HepG2 (cell line): ENCODE data around the gene BRIP1. TPM values are rescaled to one million over a fixed set of nuclear protein-coding genes. Genes with fewer than 3 reads are reported as not detected.
"Not testable (repeated sequence)": the region's sequence is repeated elsewhere in the genome, so short reads cannot be mapped to it uniquely, and the experiment has no call there.

Source experiments
- ATAC-seq: fragments of 200-7000 bp; cut with Tn5 transposase; 3 replicates; pipeline ENCODE4 v1.9.1; 2020; ENCODE audit warnings: mild to moderate bottlenecking, moderate library complexity
- BruUV-seq: library from RNA; stranded (reverse); fragments of 400-500 nt; replicated peaks from 2 replicates; lab custom pipeline; 2021; lab: Mats Ljungman, UMichigan
- CTCF ChIA-PET: fragments of 300-600 bp; formaldehyde crosslinking; extraction: SDS; loops from one replicate; lab custom pipeline; 2021; ENCODE audit warnings: low total read pairs, inconsistent platforms, low intra/inter-chr PET ratio; lab: Yijun Ruan, JAX
- POLR2A ChIA-PET: fragments of 350-600 bp; sonication (Branson Sonifier 250); formaldehyde crosslinking; loops from one replicate; lab custom pipeline; 2020; ENCODE audit warnings: antibody characterized with exemption, inconsistent platforms; lab: Yijun Ruan, JAX
- DNase-seq: peaks from one replicate; pipeline ENCODE4 v3.0.0-alpha.2; 2015; ENCODE audit warnings: low spot score
- FAIRE-seq: peaks from 3 replicates; lab custom pipeline; 2011; peaks lifted over from hg19 to GRCh38; lab: Jason Lieb, UNC
- H2AFZ ChIP-seq: one replicate; pipeline ENCODE4 v1.6.1; 2011; ENCODE audit warnings: low read length, inconsistent platforms
- H3K27ac ChIP-seq: fragments of 300-600 bp; 3 replicates; pipeline ENCODE4 v1.8.0; 2011; ENCODE audit warnings: mixed run types, mild to moderate bottlenecking, mixed read lengths, low read length, inconsistent platforms; ENCODE audit not compliant: insufficient read depth; ENCODE audit errors: extremely low read length
- H3K27me3 ChIP-seq, 2 experiments: fragments of 200-600 bp in 1 of 2; 2 replicates in 1 of 2; 3 replicates in 1 of 2; pipeline versions ENCODE4 v1.6.0 to v1.8.0; 2011; ENCODE audit warnings: low read length in 2 of 2, mild to moderate bottlenecking in 2 of 2, moderate library complexity in 2 of 2, inconsistent platforms in 1 of 2; ENCODE audit not compliant: insufficient read depth in 2 of 2, control insufficient read depth in 1 of 2
- H3K36me3 ChIP-seq, 2 experiments: fragments of 200-600 bp in 1 of 2; replicated peaks in 1 of 2; 2 replicates in 1 of 2; 3 replicates in 1 of 2; pipeline versions ENCODE4 v1.5.1 to v1.8.0; 2011; ENCODE audit warnings: low read length in 2 of 2, inconsistent platforms in 1 of 2; ENCODE audit not compliant: insufficient read depth in 2 of 2, control insufficient read depth in 1 of 2
- H3K4me1 ChIP-seq: 2 replicates; pipeline ENCODE4 v1.5.1; 2012; ENCODE audit warnings: low read length, inconsistent platforms; ENCODE audit not compliant: insufficient read depth
- H3K4me2 ChIP-seq: 2 replicates; pipeline ENCODE4 v1.6.0; 2011; ENCODE audit warnings: low read depth, low read length, inconsistent platforms
- H3K4me3 ChIP-seq, 3 experiments: fragments of 200-600 bp in 1 of 3; sonication (generic), shearing (Covaris generic) in 1 of 3; replicated peaks in 1 of 3; 2 replicates each; pipeline ENCODE4 v1.5.1; 2011 to 2016; ENCODE audit warnings: low read length in 3 of 3, inconsistent platforms in 2 of 3, low read depth in 2 of 3, mild to moderate bottlenecking in 2 of 3, control low read depth in 1 of 3, mixed read lengths in 1 of 3; ENCODE audit not compliant: insufficient read depth in 1 of 3
- H3K79me2 ChIP-seq: one replicate; pipeline ENCODE4 v1.6.1; 2011; ENCODE audit warnings: low read length, inconsistent platforms; ENCODE audit not compliant: insufficient read depth
- H3K9ac ChIP-seq: 2 replicates; pipeline ENCODE4 v1.6.0; 2011; ENCODE audit warnings: mild to moderate bottlenecking, low read depth, low read length, inconsistent platforms; ENCODE audit not compliant: insufficient read depth
- H3K9me3 ChIP-seq: 2 replicates; pipeline ENCODE4 v1.5.1; 2012; ENCODE audit warnings: mild to moderate bottlenecking, low read length
- H4K20me1 ChIP-seq: 2 replicates; pipeline ENCODE4 v1.6.0; 2011; ENCODE audit warnings: inconsistent platforms, mild to moderate bottlenecking, low read length, moderate library complexity; ENCODE audit not compliant: insufficient read depth
- CC2D1A ChIP-seq: sonication (generic); formaldehyde crosslinking; IDR thresholded peaks from 2 replicates; pipeline ENCODE4 v1.8.1; 2023; ENCODE audit warnings: mild to moderate bottlenecking, missing genetic modification reagents
- KDM4B ChIP-seq: sonication (generic); formaldehyde crosslinking; IDR thresholded peaks from 2 replicates; pipeline ENCODE4 v1.4.0; 2020; ENCODE audit warnings: missing genetic modification reagents
- MIER2 ChIP-seq: IDR thresholded peaks from 2 replicates; pipeline ENCODE4 v1.6.1; 2016; ENCODE audit warnings: missing biosample characterization, missing genetic modification reagents
- RELA ChIP-seq: sonication (generic); formaldehyde crosslinking; IDR thresholded peaks from 2 replicates; pipeline ENCODE4 v1.4.0; 2020; ENCODE audit warnings: missing genetic modification reagents
- RFXAP ChIP-seq: sonication (generic); formaldehyde crosslinking; IDR thresholded peaks from 2 replicates; pipeline ENCODE4 v1.4.0; 2020; ENCODE audit warnings: missing genetic modification reagents, borderline replicate concordance
- SNAI1 ChIP-seq: sonication (generic); formaldehyde crosslinking; IDR thresholded peaks from 2 replicates; pipeline ENCODE4 v1.5.0; 2020; ENCODE audit warnings: mild to moderate bottlenecking, missing genetic modification reagents, borderline replicate concordance
- ZNF431 ChIP-seq: sonication (generic); formaldehyde crosslinking; IDR thresholded peaks from 2 replicates; pipeline ENCODE4 v1.9.0; 2022; ENCODE audit warnings: missing genetic modification reagents, low read depth, mild to moderate bottlenecking, borderline replicate concordance
- ZNF761 ChIP-seq: sonication (generic); formaldehyde crosslinking; conservative IDR thresholded peaks from 2 replicates; pipeline ENCODE4 v1.4.0; 2020; ENCODE audit warnings: mild to moderate bottlenecking, missing genetic modification reagents
- ZNF773 ChIP-seq: sonication (generic); formaldehyde crosslinking; IDR thresholded peaks from 2 replicates; pipeline ENCODE4 v1.4.0; 2020; ENCODE audit warnings: missing genetic modification reagents, borderline replicate concordance
- ZSCAN9 ChIP-seq: IDR thresholded peaks from 2 replicates; pipeline ENCODE4 v1.6.1; 2016; ENCODE audit warnings: borderline replicate concordance
- WGBS: methylation state at CpG from one replicate; pipeline ENCODE4 v1.1.6; 2017; ENCODE audit warnings: low lambda C conversion rate; 5-methylcytosine and 5-hydroxymethylcytosine counted together
- in situ Hi-C: cut with HindIII; loops from 2 replicates; pipeline ENCODE4 v1.10.0; 2017; ENCODE audit warnings: low pct_unique_long_range_greater_than_20kb; ENCODE audit not compliant: extremely low pct_ligation_motif_present
- intact Hi-C: fragments of 100-400 bp; cut with micrococcal nuclease; formaldehyde crosslinking; loops from one replicate; pipeline ENCODE4 v1.10.0; 2022; ENCODE audit not compliant: unreplicated experiment
- polyA plus RNA-seq, 8 experiments: library from polyadenylated mRNA; depleted of rRNA in 3 of 8; stranded (reverse) in 7 of 8; unstranded in 1 of 8; fragments of >200 nt; fragmentation: Illumina TruSeq in 4 of 8; extraction: Trizol in 4 of 8; gene quantifications; 2 replicates each; pipeline versions ENCODE4 v1.2.1 to v1.2.3, GENCODE V29; 2011 to 2016; ENCODE audit warnings: low read depth in 4 of 8, missing spikeins in 1 of 8, mixed read lengths in 1 of 8; ENCODE audit not compliant: insufficient read depth in 1 of 8
- total RNA-seq, 5 experiments: library from RNA; depleted of rRNA; stranded (reverse); fragments of >200 nt; fragmentation: Illumina TruSeq; extraction: Trizol; gene quantifications; 2 replicates each; pipeline ENCODE4 v1.2.3, GENCODE V29; 2016; ENCODE audit warnings: low read depth in 1 of 5
- TF ChIP-seq, protein P1 (sequence below): sonication (generic); formaldehyde crosslinking; IDR thresholded peaks from 2 replicates; pipeline ENCODE4 v1.8.0; 2022; ENCODE audit warnings: missing genetic modification reagents, mild to moderate bottlenecking, inconsistent platforms, borderline replicate concordance

BRIP1 gene
- total and polyA plus RNA-seq, 2 of the 13 experiments (the other 11 are each of a cell fraction or from before 2014, with no cell fraction given): 3.8 to 27.7 TPM

DNA sequence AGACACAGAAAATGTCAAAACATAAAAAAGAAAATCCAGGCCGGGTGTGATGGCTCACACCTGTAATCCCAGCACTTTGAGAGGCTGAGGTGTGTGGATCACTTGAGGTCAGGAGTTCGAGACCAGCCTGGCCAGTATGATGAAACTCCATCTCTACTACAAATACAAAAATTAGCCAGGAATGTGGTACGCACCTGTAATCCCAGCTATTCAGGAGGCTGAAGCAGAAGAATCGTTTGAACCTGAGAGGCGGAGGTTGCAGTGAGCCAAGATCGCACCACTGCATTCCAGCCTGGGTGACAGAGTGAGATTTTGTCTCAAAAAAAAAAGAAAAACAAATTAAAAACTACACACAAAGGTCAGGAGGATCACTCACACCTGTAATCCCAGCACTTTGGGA is 24.4 kb upstream of the BRIP1 start:
- H3K9me3 ChIP-seq, POLR2A ChIA-PET, FAIRE-seq, H3K27ac ChIP-seq, H3K79me2 ChIP-seq, H3K9ac ChIP-seq, ATAC-seq, H3K27me3 ChIP-seq, H2AFZ ChIP-seq, H4K20me1 ChIP-seq, DNase-seq, BruUV-seq, H3K4me3 ChIP-seq, intact Hi-C loops, in situ Hi-C loops, H3K4me2 ChIP-seq, H3K4me1 ChIP-seq, CTCF ChIA-PET: not testable (repeated sequence)
- 96% methylated on average over 6 of the region's 6 CpGs for WGBS
- H3K36me3 ChIP-seq: peaks cover 9 to 53% of the 10 kb centered on the region in 2 experiments; a peak in 4 of 5 replicates

DNA sequence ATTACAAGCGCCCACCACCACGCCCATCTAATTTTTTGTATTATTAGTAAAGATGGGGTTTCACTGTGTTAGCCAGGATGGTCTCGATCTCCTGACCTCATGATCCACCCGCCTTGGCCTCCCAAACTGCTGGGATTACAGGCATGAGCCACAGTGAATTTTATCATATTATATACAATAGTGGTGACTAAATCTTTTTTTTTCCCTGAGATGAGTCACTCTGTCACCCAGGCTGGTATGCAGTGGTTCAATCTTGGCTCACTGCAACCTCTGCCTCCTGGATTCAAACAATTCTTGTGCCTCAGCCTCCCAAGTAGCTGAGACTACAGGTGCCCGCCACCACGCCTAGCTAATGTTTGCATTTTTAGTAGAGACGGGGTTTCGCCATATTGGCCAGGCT is 22.5 kb upstream of the BRIP1 start:
- peaks cover 11 to 58% of the 10 kb centered on the region in 2 experiments; a peak in 4 of 5 replicates for H3K36me3 ChIP-seq
- H3K4me2 ChIP-seq, ATAC-seq, H3K4me1 ChIP-seq, H3K79me2 ChIP-seq, H2AFZ ChIP-seq, in situ Hi-C loops, CTCF ChIA-PET, intact Hi-C loops, H3K27ac ChIP-seq, FAIRE-seq, H3K27me3 ChIP-seq, BruUV-seq, H3K9me3 ChIP-seq, H4K20me1 ChIP-seq, H3K4me3 ChIP-seq, H3K9ac ChIP-seq, POLR2A ChIA-PET, DNase-seq: not testable (repeated sequence)
- 95% methylated on average over 8 of the region's 8 CpGs for WGBS

DNA sequence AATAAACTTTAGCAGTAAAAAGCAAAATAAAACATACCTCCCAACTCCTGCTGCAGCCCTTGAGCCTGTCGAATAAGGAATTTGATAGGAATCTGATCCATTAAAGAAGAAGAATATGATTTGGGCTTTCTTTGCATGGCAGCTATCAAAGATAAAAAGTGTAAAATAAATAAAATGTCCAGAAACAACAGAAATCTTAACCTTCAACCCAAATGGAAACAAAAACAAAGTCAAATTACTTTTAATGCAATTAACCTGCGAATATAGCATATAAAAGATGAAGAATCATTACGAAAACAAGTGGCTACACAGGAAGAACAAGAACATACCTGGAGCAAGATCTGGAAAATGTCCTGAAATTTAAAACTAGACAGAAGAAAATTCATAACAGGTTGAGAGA is 21.5 kb upstream of the BRIP1 start:
- H3K4me2 ChIP-seq: no peak overlapping the region
- no peaks in the 10 kb centered on the region for H3K4me1 ChIP-seq
- no peak overlapping the region for H2AFZ ChIP-seq
- BruUV-seq: no TSS peak
- intact Hi-C loops: no loop called here
- no peak overlapping the region for H3K4me3 ChIP-seq
- FAIRE-seq: no peak
- in situ Hi-C loops: no loop called here
- H3K9me3 ChIP-seq: no peaks in the 10 kb centered on the region
- H4K20me1 ChIP-seq: no peaks in the 10 kb centered on the region
- no peak for ATAC-seq
- peaks cover 10 to 63% of the 10 kb centered on the region in 2 experiments; a peak in 4 of 5 replicates for H3K36me3 ChIP-seq
- no peak for DNase-seq
- 98% methylated on average over 3 of the region's 3 CpGs for WGBS
- H3K79me2 ChIP-seq: no peaks in the 10 kb centered on the region
- no peaks in the 10 kb centered on the region for H3K27me3 ChIP-seq
- H3K27ac ChIP-seq: no peak overlapping the region
- CTCF ChIA-PET: no interaction called here
- no peak overlapping the region for H3K9ac ChIP-seq
- POLR2A ChIA-PET: no interaction called here
- no peak for TF ChIP-seq CC2D1A (CRISPR knock-in tag)
- TF ChIP-seq RFXAP (CRISPR knock-in tag): no peak
- TF ChIP-seq, protein P1, sequence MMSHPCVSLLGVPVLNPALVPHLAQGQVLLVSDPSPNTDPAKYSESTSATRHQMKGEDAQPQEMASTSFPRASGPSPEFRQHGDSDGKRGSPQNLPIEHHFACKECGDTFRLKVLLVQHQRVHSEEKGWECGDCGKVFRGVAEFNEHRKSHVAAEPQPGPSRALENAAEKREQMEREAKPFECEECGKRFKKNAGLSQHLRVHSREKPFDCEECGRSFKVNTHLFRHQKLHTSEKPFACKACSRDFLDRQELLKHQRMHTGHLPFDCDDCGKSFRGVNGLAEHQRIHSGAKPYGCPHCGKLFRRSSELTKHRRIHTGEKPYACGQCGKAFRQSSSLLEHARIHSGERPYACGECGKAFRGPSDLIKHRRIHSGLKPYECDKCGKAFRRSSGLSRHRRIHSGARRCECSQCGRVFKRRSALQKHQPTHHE (CRISPR knock-in tag): no peak
- TF ChIP-seq MIER2: no peak
- TF ChIP-seq KDM4B: no peak
- no peak for TF ChIP-seq ZNF773 (CRISPR knock-in tag)
- no peak for TF ChIP-seq RELA (CRISPR knock-in tag)
- TF ChIP-seq SNAI1 (CRISPR knock-in tag): no peak
- no peak for TF ChIP-seq ZSCAN9 (CRISPR knock-in tag)
- TF ChIP-seq ZNF761 (CRISPR knock-in tag): no peak
- TF ChIP-seq ZNF431 (CRISPR knock-in tag): no peak
